GM21360 (cell line): Measurements from ENCODE around the gene CA10.

ENCODE experiments used
- ATAC-seq: cut with Tn5 transposase; IDR thresholded peaks from one replicate; pipeline ENCODE4 v1.9.1; 2021; ENCODE audit warnings: mild to moderate bottlenecking, moderate library complexity; ENCODE audit not compliant: unreplicated experiment

CA10 gene

DNA sequence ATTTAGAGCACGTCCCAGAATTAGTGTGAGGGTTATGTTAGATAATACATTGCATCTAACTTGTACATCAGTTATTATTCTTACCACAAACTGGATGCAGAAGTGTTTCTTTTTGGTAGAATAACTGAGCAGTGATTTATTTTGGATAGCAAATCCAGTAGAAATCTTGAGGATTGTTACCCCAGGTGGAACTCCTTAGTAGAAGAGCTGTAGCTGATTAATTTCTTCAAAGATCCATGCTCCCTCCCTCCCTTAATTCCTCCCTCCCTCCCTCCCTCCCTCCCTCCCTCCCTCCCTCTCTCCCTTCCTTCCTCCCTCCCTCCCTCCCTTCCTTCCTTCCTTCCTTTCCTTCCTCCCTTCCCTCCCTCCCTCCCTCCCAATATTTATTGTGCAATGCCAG, 337.7 kb downstream of the CA10 start:
- ATAC-seq: no peak

DNA sequence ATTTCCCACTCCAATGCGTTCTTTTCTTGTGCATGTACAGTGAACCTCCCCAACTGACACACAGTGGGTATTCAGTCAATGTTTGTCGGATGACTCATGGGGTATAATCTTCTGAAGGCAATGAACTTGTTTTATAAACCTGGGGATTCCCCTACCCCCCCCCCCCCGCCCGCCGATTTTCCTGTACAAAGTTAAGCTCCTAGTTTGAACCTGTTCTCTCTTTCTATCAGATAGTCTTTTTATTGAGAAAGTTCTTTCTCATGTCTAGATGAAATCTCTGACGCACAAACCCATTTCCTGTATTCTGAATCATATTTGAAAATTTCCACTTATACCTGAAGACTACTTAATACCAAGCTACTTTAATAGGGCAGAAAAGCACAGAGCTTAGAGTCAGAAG, 338.3 kb downstream of the CA10 start:
- no peak for ATAC-seq

DNA sequence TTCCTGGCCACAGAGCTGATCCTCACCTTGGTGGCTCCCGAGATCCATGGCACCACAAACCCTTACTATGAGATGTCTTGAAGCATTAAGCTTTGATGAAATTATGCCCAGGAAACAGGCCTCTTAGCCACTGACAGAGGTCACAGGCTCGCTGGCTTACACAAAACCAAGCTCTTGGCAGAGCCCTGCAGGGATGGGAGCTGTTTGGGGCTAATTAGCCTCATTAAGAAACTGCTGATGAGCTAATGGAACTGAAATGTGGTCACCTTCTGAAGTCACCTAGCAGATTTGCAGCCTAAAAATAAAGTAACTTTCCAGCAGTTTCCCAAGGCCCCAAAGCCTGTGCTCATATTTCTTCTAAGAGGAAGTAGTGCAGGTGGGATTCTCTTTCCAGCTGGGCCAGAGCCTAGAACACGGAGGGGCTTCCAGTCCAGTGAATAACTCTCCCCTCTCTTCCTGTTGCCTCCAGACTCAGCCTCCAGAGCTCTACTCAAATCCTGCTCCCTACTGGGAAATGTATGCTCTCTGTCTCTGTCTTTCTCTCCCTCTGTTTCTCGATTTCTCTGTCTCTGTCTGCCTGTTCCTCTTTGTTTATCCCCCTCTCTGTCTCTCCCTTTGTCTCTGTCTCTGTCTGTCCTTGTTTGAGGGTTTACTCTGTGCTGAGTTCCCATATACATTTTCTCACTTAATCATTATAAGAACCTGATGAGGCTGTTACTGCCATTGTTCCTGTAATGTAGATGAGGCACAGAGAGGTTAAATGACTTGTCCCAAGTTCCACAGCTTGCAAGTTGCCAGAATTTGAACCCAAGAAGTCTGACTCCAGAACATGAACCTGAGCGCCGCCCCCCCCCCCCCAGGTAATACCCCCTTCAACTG, 338.9 kb downstream of the CA10 start:
- no peak for ATAC-seq

DNA sequence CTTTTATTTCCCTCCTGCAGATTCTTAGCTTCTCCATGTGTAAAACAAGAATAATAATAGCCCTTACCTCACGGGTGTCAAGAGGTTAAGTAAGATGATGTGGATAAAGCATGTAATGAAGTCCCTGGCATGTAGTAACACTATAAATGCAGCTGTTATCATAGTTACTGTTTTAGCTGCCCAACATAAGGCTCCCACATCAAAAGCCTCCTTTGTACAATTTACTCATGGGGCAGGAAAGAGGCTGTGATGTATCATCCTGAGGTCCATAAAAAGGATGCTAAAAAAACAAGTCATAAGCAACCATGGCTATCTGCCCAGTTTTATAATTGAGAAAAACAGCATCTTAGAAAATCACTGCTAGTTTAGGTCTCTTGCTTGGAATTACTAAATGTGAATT, 339.7 kb downstream of the CA10 start:
- no peak for ATAC-seq

DNA sequence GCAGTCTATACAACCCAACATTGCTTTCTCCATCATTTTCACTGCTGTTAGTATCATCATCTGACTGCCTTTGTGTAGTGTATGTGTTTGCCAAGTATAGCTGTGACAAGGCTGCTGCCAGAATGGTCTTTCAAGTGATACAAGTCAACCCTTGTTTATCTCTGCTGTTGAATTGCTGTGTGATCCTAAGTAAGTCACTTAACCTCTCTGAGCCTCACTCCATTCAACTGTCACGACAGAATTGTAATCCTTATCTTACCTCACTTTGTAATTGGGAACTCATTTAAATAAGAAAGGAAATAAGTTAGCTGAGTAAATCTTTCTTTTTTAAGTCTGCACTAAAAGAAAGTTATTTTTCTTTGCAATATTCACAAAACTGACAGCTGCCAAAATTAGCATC, 340.6 kb downstream of the CA10 start:
- ATAC-seq: no peak

DNA sequence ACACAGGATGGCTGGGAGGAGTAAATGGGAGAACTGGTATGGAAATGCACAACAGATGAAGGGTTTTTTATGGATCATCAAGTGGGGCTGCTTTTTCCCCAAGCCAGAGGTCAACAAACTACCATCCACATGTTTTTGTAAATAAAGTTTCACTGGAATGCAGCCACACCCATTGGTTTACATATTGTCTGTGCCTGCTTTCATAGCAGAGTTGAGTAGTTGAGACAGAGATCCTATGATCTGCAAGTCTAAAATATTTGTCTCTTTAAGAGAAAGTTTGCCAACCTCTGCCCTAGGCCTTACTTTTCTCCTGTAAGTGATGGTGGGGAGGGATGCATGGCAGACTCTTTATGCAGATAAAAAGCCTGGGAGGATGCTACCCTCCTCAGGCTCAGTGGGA, 341.4 kb downstream of the CA10 start:
- ATAC-seq: no peak

DNA sequence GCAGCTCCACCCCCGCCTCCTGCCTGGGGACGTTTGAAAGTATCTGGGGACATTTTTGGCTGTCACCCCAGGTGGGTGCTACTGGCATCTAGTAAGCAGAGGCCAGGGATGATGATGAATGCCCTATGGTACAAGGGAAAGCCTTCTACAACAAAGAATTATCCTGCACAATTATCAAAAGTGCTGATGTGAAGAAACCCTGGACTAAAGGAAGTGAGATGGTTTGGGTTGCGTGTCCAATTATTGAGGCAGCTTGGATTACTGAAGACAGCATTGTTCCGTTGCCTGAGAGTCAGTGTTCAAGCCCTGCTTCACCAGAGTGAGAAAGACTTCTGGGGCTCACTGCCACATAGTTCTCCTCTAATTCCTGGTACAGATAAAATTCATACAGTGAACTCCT, 343.4 kb downstream of the CA10 start:
- ATAC-seq: no peak

DNA sequence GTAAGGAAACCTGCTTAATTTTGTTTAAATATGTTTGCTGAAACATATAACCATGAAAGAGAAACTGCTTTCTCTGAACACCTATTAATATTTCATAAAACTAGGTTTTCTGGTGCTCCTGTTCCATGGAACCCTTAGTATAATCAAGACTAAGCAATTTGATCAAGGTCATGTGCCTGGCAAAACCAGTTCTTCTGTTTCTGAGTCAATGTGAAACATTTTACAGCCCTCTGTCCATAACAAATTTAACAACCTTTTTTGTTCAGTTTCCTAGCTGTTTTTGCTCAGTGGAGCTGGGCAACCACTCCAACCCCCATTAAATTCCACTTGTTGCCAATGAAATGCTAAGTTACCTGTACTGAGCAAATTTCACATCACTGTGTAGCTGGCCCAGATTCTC, 344.0 kb downstream of the CA10 start:
- no peak for ATAC-seq

DNA sequence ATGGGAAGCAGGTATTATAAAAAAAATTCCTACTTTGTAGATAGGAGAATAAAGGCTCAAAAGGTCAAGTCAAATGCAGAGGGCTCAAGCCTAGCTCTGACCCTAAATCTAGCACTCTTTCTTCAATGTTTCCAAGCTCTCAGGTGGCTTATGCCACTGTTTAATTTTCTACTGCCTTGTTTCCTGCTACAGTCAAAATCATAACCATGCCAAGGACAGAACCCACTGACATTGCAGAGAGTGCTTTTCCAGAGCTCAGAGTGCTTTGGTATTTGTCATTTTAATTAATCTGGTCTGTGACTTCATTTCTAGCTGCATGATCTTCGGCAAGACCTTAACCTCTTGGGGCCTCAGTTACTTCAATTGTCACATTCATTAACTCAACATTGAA, 344.7 kb downstream of the CA10 start:
- ATAC-seq: no peak

DNA sequence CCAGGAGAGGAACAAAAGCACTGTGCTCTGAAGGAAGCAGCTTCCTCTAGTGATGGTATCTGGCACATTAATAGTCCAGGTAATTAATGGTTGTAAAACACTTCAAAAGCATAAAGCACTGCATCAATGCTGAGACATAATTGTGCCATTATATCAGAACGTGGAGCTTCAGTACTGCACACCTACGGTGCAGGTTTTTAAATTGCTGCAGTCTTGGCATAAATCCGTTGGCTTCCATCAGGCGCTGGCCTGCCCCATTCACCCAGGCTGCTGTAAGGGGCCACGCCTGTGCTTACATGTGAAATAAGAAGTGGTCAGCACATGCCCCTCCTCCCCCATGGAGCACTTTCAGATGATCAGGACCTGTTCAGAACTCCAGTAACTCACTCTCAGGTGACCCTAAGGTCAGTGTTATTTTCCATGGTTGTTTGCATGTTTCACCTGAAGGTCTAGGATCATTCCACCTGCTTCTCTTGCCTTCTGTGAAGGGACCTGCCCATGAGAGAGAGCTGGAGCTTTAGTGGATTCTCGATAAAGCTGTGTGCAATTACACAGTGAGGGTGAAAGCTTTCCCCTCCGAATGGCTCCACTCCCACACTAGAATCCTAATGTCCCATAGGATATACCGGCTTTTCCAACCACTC, 345.3 kb downstream of the CA10 start:
- no peak for ATAC-seq

DNA sequence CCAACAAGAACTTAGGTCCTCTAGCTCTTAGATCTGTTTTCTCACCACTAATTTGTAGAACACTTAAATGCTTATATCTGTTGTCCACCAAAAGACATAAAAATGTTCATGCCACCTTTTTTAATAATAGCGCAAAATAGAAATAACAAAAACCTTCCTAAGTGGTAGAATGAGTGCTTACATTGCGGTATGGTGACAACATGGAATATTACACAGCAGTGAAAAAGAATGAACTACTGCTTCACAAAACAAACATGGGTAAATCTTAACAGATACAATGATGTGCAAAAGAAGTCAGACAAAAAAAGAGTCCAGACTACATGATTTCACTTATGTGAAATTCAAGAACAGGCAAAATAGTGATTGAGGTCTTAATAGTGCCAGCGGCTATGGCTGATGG, 351.1 kb downstream of the CA10 start:
- no peak for ATAC-seq

DNA sequence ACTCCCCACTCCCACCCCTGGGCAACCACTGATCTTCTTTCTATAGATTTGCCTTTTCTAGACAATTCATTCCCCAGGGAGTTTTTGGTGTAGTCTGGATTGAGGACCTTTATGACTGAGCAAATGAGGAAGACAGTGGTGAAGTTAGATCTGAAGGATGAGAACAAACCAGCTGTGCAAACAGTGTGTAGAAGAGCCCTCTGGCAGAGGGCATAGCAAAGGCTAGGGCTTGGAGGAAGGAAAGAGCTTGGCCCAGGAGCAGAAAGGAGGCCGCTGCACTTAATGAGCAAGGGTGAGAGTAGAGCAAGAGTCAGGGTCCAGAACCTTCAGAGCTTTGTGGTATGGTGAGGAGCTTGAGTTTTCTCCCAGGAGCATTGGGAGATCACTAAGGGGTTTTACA, 352.7 kb downstream of the CA10 start:
- ATAC-seq: no peak

DNA sequence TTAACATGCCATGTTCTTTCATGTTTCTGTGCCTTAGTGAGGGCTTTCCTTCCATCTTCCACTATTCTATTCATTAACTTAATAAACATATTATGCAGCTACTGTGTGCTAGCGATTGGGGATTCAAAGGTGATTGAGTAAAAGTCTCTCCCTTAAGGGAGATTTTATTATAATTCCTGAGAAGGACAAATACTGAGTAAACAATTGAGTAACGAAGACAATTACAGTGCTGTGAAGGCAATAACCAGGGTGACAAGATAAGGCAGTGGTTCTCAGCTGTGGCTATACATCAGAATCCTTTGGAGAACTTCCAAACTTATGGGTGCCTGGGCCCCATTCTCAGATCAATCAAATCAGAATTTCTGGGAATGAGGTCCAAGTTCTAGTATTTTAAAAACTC, 353.3 kb downstream of the CA10 start:
- ATAC-seq: no peak

DNA sequence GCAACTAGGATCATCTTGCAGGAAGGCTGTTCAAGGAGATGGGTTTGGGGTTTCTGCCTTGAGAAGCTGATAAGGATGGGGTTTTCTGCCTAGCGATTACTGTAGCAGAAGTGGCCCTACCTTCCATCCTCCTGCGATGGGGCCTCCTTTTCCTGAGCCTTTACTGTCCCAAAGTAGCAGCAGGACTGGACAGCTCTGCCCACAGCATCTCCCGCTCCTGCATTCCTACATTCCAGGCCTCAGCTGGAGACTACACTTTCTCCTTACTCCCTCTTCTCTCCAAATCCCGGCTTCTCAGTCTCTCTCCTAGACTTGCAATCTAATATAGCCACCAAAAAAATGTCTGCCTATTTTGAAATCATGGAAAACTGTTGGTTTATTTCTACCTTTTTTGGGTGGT, 355.4 kb downstream of the CA10 start:
- ATAC-seq: no peak

DNA sequence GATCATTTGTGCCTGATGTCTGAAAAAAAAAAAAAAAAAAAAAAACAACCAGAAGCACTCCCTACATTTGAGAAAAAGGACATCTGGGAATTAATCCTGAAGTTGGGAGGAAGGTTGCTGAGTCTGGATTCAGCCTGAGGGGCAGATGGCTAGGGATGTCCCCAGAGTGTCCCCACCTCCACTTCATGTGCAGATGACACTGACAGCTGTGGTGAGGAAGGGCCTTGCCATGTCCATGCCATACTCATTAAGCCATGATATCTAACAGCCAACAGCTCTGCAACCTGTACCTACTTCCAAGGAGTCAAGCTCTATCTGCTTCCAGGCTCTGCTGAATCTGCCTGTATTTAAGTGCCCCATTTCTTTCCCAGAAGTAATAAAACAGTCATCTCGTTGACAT, 356.0 kb downstream of the CA10 start:
- no peak for ATAC-seq

DNA sequence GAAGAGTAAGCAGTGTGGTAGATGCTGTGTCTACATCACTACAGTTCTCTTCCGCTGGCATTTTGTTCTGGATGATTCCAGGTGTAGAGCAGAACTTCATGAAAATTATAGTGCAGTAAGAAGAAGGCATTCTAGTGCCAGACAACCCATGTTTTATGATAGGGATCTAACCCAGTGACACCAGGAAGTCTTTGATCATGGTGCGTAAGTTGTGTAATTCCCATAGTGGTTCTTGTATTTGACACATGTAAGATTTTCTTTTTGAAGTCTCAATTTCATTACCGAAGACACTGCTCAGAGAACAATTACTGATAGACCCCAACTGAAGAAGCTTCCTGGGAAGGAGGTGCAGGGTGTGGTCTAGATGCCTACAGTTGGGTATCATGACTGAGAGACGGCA, 356.9 kb downstream of the CA10 start:
- ATAC-seq: no peak

DNA sequence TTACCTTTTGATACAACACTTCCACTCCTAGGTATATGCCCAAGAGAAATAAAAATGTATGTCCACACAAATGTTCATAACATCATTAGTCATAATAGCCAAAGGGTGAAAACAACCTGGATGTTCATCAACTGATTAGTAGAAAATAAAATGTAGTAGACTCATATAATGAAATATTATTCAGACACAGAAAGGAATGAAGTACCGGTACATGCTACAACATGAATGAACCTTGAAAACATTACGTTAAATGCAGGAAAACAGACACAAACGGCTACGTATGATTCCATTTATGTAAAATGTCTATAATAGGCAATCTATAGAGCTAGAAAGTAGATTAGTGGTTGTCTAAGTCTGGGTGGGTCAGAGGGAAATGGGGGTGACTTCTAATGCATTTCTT, 358.5 kb downstream of the CA10 start:
- no peak for ATAC-seq

DNA sequence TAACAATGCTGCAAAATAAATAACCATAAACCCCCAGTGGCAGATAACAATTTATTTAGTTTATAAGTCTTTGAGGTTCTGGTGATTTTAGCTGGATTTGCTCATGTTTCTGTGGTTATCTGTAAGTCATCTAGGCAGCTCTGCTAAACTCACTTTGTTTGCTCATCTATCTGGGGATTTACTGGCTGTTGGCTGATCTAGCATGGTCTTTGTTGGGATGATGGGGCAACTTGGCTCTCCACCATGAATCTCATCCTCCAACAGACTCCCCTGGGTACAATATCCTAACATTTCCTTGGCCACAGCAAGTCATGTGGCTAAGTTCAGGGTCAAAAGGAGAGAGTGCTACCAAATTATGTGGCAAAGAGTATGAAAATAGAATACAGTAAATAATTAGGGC, 359.3 kb downstream of the CA10 start:
- ATAC-seq: no peak

DNA sequence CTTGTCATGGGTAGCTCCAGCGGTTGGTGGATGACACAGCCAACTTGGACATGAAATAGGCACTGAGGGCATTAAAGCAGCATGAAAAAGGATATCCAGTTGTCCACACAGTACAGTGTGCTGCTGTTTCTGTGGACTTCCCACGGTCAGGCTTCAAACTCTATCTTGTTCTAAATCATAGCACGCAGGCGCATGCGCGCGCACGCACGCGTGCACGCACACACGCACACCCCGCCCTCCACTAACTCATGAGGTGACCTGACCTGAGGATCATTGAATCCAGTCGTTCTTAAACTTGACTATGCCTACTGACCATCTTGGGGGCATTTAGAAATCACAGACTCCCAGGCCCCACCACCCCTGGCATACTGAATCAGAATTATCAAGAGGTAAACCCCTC, 361.4 kb downstream of the CA10 start:
- ATAC-seq: no peak

DNA sequence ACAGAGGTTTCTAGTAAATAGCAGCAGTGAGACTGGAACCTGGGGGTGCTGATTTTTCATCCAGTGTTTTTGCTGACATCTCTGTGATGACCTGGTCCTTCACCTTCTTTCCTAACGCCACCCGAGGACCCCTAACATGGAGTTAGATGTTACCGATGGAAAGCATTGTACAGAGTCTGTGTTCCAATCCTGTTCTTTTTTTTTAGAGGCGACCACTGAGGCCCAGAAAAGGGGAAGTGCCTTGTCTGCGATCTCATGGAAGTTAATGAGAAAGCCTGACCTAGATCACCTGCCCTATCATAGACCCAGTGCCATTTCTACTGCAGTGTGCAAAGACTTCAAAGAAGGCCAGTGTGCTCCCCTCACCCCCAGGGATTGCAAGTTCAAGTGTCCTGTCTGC, 362.5 kb downstream of the CA10 start:
- ATAC-seq: no peak

DNA sequence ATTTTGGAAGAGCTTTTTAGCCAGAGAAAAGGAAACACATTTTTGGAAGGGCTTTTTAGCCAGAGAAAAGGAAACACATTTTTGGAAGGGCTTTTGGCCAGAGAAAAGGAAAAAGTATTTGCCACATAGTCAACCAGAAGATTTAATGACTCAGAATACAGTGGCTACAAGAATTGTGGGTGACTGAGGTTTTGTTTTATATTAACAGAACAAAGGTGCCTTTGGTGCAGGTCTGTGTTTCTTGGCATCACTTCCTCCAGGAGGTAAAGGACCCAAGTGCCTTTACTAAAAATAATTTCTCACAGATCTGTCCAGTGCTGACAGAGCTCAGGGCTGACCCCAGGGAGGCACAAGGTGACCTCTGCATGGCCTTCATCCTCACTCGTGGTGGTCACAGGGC, 363.1 kb downstream of the CA10 start:
- no peak for ATAC-seq

DNA sequence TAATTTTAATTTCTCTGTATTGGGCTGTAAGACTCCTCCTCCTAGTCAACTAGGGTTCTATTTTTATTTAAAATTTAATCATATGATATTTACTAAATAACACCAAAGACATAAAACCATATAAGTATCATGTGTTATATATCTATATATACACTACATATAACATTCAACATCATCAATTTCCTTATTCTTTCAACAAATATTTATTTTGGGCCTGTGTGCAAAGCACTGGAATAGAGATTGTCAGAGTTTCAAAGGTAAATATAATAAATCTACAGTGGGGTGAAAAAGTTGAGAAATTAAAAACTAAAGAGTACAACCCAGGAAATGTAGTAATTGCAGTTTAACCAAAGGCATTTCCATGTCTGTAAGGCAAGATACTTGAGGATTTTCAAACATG, 364.0 kb downstream of the CA10 start:
- ATAC-seq: no peak

DNA sequence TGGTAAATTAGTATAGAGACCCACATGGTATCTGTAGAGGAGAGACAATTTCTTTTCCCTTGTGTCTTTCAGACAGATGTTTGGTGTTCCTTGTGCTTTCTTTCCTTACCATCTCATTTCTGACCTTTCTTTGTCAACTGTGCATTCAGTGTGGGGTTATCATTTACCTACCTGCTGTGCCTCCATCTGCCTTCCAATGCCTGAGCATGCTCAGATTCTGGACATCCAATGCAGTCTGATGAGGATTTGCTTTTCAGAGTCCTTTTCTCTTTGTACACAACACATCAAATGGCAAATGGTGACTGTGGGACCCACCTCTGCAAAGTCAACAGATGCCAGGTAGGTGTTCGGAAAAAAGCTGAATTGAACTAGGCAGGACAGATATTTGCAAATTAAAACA, 364.8 kb downstream of the CA10 start:
- no peak for ATAC-seq
